HG02678 (cell line): ENCODE results near the gene EOLA2.
A peak's percentile ranks its signal among the peaks of the same experiment; 100 is the strongest.
"Not testable (repeated sequence)": the region's sequence is repeated elsewhere in the genome, so short reads cannot be mapped to it uniquely, and the experiment has no call there.

Experiments used
- ATAC-seq: cut with Tn5 transposase; IDR thresholded peaks from one replicate; pipeline ENCODE4 v1.9.1; 2021; ENCODE audit warnings: mild to moderate bottlenecking, moderate library complexity; ENCODE audit not compliant: unreplicated experiment

Gene EOLA2

GRCh38 chrX:149933547-149933946 is 4.7 kb downstream of the EOLA2 start:
- not testable (repeated sequence) for ATAC-seq

GRCh38 chrX:149932970-149933369 is 5.3 kb downstream of the EOLA2 start:
- not testable (repeated sequence) for ATAC-seq

- ATAC-seq, result not testable (repeated sequence)
These were observed 6.1 kb downstream of the EOLA2 start for GRCh38 chrX:149932150-149932549.

- ATAC-seq, result not testable (repeated sequence)
These were observed 6.9 kb downstream of the EOLA2 start for GRCh38 chrX:149931355-149931754.

GRCh38 chrX:149929400-149929799 is 8.9 kb downstream of the EOLA2 start, which contains the start of gene HSFX4:
Gene HSFX4, plus strand, starts transcription at chrX:149929573. Its CDS starts 72 bp downstream, at chrX:149929645.
- not testable (repeated sequence) for ATAC-seq

- ATAC-seq, result not testable (repeated sequence)
These were observed 9.7 kb downstream of the EOLA2 start for GRCh38 chrX:149928635-149929034.

GRCh38 chrX:149927964-149928258 is 10.4 kb downstream of the EOLA2 start:
- peak; percentile 40 for ATAC-seq

- peak; percentile 59 for ATAC-seq
These were observed 10.9 kb downstream of the EOLA2 start for GRCh38 chrX:149927245-149927963.

- ATAC-seq, result not testable (repeated sequence)
These were observed 13.9 kb downstream of the EOLA2 start for GRCh38 chrX:149924434-149924833.

- not testable (repeated sequence) for ATAC-seq
These were observed 14.5 kb downstream of the EOLA2 start for GRCh38 chrX:149923836-149924235.

GRCh38 chrX:149916745-149917392 is 21.4 kb downstream of the EOLA2 start:
- ATAC-seq, result peak; percentile 85

GRCh38 chrX:149910178-149910695 is 28.1 kb downstream of the EOLA2 start:
- no peak for ATAC-seq

- no peak for ATAC-seq
These were observed 28.7 kb downstream of the EOLA2 start for GRCh38 chrX:149909324-149910177.

GRCh38 chrX:149908727-149909126 is 29.6 kb downstream of the EOLA2 start:
- no peak for ATAC-seq

GRCh38 chrX:149908308-149908707 is 30.0 kb downstream of the EOLA2 start:
- ATAC-seq, result peak; percentile 57

GRCh38 chrX:149903889-149904748 is 34.2 kb downstream of the EOLA2 start:
- peak; percentile 88 for ATAC-seq

- no peak for ATAC-seq
These were observed 39.7 kb downstream of the EOLA2 start for GRCh38 chrX:149898554-149898953.

GRCh38 chrX:149890828-149891227 is 47.5 kb downstream of the EOLA2 start:
- ATAC-seq, result not testable (repeated sequence)
